HG02763 (cell line): ENCODE results near the gene CARD14.

ENCODE experiments used
- ATAC-seq: cut with Tn5 transposase; IDR thresholded peaks from one replicate; pipeline ENCODE4 v1.9.1; 2021; ENCODE audit warnings: mild to moderate bottlenecking, moderate library complexity; ENCODE audit not compliant: unreplicated experiment

CARD14 gene

GRCh38 chr17:80169784-80170500 lies at the start of gene CARD14:
CARD14 (plus strand) TSS chr17:80170030; CDS start chr17:80181439, 11,409 bp downstream.
- no peak for ATAC-seq

- ATAC-seq = no peak
Observed at GRCh38 chr17:80122026-80122575, 47.7 kb upstream of the CARD14 start.

GRCh38 chr17:80122926-80123505 lies 46.8 kb upstream of the CARD14 start:
- no peak for ATAC-seq

GRCh38 chr17:80123791-80124190 lies 46.0 kb upstream of the CARD14 start:
- no peak for ATAC-seq

GRCh38 chr17:80124351-80124981 lies 45.4 kb upstream of the CARD14 start:
- ATAC-seq = no peak

GRCh38 chr17:80125656-80126448 lies 44.0 kb upstream of the CARD14 start:
- no peak for ATAC-seq

GRCh38 chr17:80126449-80126715 lies 43.4 kb upstream of the CARD14 start:
- no peak for ATAC-seq

GRCh38 chr17:80129006-80129565 lies 40.7 kb upstream of the CARD14 start:
- no peak for ATAC-seq

- ATAC-seq = no peak
Observed at GRCh38 chr17:80130992-80131391, 38.8 kb upstream of the CARD14 start.

GRCh38 chr17:80132906-80133625 lies 36.8 kb upstream of the CARD14 start:
- ATAC-seq = no peak

GRCh38 chr17:80133626-80133970 lies 36.2 kb upstream of the CARD14 start:
- ATAC-seq = no peak

- ATAC-seq = no peak
Observed at GRCh38 chr17:80137131-80137530, 32.7 kb upstream of the CARD14 start.

GRCh38 chr17:80138856-80139426 lies 30.9 kb upstream of the CARD14 start:
- no peak for ATAC-seq

GRCh38 chr17:80141463-80142165 lies 28.2 kb upstream of the CARD14 start:
- no peak for ATAC-seq

- no peak for ATAC-seq
Observed at GRCh38 chr17:80142929-80143328, 26.9 kb upstream of the CARD14 start.

GRCh38 chr17:80145076-80146075 lies 24.5 kb upstream of the CARD14 start:
- ATAC-seq = no peak

GRCh38 chr17:80146121-80147034 lies 23.5 kb upstream of the CARD14 start:
- peak; percentile 22 for ATAC-seq
